Activated CD8-positive, alpha-beta memory T cell treated with anti-CD3 and anti-CD28 coated beads, Interleukin-2, amount 10 ng/mL, durations not matched to agents 7 days and 5 days (primary cell): ENCODE results near the gene CSK. TPM values are rescaled to one million over a fixed set of nuclear protein-coding genes. Genes with fewer than 3 reads are reported as not detected.

Experiments
- ATAC-seq: fragments of 150-1000 bp; cut with Tn5 transposase; one replicate; pipeline ENCODE4 v1.10.0; 2021; ENCODE audit warnings: moderate library complexity
- CTCF ChIA-PET: fragments of 350-600 bp; sonication (Branson Sonifier 250); formaldehyde crosslinking; loops from one replicate; lab custom pipeline; 2021; ENCODE audit warnings: antibody characterized with exemption; lab: Charles Lee
- DNase-seq: peaks from one replicate; pipeline ENCODE4 v3.0.0-alpha.2; 2020
- H3K27ac Mint-ChIP-seq: one replicate; pipeline ENCODE4 v1.8.0; 2021; ENCODE audit warnings: mild to moderate bottlenecking, mixed read lengths
- H3K27me3 Mint-ChIP-seq: one replicate; pipeline ENCODE4 v1.8.0; 2021; ENCODE audit warnings: mixed read lengths
- H3K36me3 Mint-ChIP-seq: one replicate; pipeline ENCODE4 v1.8.0; 2021; ENCODE audit warnings: mild to moderate bottlenecking, mixed read lengths
- H3K4me1 Mint-ChIP-seq: one replicate; pipeline ENCODE4 v1.8.0; 2021; ENCODE audit warnings: mixed read lengths
- H3K4me3 Mint-ChIP-seq: one replicate; pipeline ENCODE4 v1.8.0; 2021; ENCODE audit warnings: mild to moderate bottlenecking, moderate library complexity, mixed read lengths
- H3K9me3 Mint-ChIP-seq: one replicate; pipeline ENCODE4 v1.8.0; 2022; ENCODE audit warnings: low read depth, mixed read lengths
- total RNA-seq, 2 experiments: library from RNA; stranded (reverse); gene quantifications; one replicate each; pipeline ENCODE4 v1.2.3, GENCODE V29; 2021

Gene CSK
- total RNA-seq, 2 experiments from 2014 or later = 349 to 369 TPM

DNA sequence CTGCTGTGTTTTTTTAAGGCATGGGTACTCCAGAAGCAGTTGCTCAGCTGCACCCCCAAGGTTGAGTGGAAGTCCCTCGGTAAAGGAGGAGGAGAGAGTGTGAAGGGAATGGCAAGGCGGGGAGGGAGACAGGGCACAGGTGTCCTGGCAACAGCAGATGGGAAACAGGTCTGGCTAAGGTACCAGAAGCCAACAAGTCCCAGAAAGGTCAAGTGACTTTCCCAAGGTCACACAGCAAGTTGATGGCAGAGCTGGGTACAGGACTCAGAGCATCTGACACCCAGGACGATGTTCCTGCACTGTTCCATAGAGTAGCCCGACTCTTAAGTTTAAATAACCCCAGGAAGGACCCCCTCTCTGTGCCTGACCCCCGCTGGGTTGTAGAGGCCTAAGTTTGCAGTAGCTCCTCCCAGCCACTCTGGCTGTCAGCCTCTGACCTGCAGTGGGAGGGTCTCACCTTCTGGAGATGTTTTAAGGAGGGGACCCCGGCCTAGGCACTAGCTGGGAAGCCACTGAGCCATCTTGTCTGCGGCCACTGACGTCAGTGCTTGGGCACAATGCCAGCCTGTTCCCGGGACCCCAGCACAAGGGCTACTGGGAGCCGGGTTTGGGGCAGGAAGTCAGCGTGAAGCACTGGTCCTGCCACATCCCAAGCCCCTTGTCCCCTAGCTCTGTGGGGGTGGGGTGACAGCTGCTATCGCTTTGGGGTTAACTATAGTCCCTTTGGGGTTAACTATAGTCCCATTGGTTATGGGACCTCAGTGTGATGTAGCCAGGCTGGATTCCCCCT is 10.5 kb downstream of the CSK start:
- H3K9me3 Mint-ChIP-seq = no peaks in the 10 kb centered on the region
- H3K4me3 Mint-ChIP-seq = peak overlapping the region; percentile 79
- DNase-seq = no peak
- peak overlapping the region; percentile 79 for H3K27ac Mint-ChIP-seq
- CTCF ChIA-PET = interaction anchor here (1.2 to 25.9 kb wide), 15 partner anchors 3 to 160 kb away, joined by 3 to 1355 read pairs (median 6); partner anchors contain the start of genes CSK, FAM219B and ULK3
- H3K4me1 Mint-ChIP-seq = peaks cover 88% of the 10 kb centered on the region
- H3K27me3 Mint-ChIP-seq = no peaks in the 10 kb centered on the region
- peaks cover 46% of the 10 kb centered on the region for H3K36me3 Mint-ChIP-seq
- no peak for ATAC-seq

DNA sequence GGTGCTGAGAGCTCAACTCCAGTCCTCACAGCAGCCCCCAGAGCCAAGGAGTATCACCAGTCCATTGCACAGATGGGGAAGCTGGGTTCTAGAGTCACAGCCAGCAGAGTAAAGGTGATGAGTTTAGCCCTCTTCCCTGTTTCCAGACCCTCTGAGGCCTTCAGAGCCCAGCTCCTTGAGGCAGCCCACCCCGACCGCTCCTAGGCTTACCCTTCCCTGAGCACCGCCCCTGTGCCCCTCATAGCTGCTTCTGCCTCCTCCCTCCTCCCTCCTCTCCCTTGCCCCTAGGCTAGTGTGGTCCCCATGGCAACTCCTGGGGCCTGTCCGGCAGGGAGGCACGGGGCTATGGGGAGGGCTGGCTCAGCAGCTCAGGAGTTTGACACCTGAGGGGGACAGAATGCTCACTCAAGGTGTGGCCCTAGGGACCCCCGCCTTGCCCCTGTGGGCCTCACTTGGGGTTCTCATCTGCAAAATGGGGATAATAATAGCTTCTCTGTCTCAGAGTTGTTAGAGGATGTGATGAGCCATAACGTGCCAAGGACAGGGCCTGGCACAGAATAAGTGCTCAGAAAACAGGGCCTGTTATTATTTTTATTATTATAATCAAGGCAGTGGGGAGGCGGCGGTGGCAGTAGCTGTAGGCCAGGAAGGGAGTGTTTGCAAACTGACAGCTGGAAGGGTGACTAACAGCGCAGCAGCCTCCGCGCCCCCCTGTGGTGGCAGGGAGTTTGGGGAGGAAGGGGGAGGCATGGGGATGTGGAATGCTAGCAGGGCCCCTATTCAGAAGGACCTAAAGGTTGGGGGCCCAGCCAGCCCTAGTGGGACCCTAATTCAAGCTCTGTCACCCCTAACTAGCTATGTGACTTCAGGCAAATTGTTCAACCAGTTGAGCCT is 11.5 kb downstream of the CSK start:
- peak; percentile 27 for ATAC-seq
- Mint-ChIP-seq H3K4me1 (peaks cover 88% of the 10 kb centered on the region), H3K27me3 (no peaks in the 10 kb centered on the region), H3K4me3 (peak overlapping the region; percentile 43), H3K36me3 (peaks cover 38% of the 10 kb centered on the region), H3K27ac (peak overlapping the region; percentile 79), H3K9me3 (no peaks in the 10 kb centered on the region)
- CTCF ChIA-PET = interaction anchor here (1.1 to 25.9 kb wide), 20 partner anchors 12 to 161 kb away, joined by 3 to 1355 read pairs (median 5); partner anchors contain the start of genes CSK, FAM219B, SCAMP2 and ULK3
- DNase-seq = peak; percentile 80

DNA sequence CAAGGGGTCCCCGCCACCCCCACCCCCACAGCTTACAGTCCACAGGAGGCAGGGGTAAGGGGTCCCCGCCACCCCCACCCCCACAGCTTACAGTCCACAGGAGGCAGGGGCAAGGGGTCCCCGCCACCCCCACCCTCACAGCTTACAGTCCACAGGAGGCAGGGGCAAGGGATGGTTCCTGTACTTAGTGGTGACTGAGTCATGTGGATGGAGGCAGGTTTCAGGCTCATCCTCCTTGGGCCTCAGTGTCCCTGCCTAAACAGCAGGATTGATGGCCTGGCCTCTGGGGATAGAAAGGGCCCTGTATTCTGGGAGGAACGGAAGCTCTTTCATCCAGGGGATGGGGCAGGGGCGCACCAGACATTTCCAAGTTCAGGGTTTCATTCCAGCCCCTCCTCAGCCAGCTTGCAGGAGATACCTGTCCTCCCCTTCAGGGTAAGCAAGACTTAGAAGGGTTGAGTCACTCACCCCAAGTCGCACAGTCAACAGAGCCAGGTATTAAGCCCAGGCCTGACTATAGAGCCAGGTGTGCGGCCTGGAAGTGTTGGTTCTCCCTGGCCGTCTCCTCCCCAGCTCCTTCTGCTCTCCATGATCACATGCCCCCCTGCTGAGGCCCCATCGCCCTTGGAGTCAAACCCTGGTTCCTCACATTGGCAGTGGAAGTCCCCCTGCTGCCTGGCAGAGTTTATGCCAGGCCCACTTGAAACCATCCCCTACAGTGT is 12.5 kb downstream of the CSK start:
- Mint-ChIP-seq H3K4me1 (peaks cover 90% of the 10 kb centered on the region), H3K27me3 (no peaks in the 10 kb centered on the region), H3K4me3 (no peak overlapping the region), H3K9me3 (no peaks in the 10 kb centered on the region), H3K27ac (peak overlapping the region; percentile 84), H3K36me3 (peaks cover 42% of the 10 kb centered on the region)
- no peak for ATAC-seq
- CTCF ChIA-PET = interaction anchor here (1.1 to 25.9 kb wide), 16 partner anchors 13 to 162 kb away, joined by 3 to 1355 read pairs (median 5); partner anchors contain the start of genes CSK and SCAMP2
- no peak for DNase-seq

DNA sequence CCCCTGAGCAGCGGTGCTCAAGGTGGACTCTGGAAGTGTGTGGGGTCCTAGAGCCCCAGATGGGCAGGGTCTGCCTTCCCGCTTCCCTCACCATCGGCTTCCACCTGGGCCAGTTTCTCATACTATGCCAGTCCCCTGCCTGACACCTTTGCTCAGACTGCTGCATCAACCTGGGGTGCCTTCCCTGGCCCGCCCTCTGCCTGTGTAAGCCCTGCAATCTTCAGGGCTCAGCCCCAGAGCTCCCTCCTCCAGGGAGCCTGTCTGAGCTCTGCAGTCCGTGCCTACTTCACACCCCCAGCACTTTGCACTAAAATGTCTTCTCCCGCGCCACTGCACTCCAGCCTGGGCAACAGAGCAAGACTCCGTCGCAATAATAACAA is 13.1 kb downstream of the CSK start:
- ATAC-seq = no peak
- Mint-ChIP-seq H3K4me1 (peaks cover 90% of the 10 kb centered on the region), H3K27me3 (no peaks in the 10 kb centered on the region), H3K9me3 (no peaks in the 10 kb centered on the region), H3K4me3 (no peak overlapping the region), H3K27ac (peak overlapping the region; percentile 84), H3K36me3 (peaks cover 42% of the 10 kb centered on the region)
- CTCF ChIA-PET = interaction anchor here (1.9 to 25.9 kb wide), 3 partner anchors 12 to 46 kb away, joined by 4 to 1355 read pairs (median 10); partner anchors contain the start of gene CSK
- DNase-seq = no peak

DNA sequence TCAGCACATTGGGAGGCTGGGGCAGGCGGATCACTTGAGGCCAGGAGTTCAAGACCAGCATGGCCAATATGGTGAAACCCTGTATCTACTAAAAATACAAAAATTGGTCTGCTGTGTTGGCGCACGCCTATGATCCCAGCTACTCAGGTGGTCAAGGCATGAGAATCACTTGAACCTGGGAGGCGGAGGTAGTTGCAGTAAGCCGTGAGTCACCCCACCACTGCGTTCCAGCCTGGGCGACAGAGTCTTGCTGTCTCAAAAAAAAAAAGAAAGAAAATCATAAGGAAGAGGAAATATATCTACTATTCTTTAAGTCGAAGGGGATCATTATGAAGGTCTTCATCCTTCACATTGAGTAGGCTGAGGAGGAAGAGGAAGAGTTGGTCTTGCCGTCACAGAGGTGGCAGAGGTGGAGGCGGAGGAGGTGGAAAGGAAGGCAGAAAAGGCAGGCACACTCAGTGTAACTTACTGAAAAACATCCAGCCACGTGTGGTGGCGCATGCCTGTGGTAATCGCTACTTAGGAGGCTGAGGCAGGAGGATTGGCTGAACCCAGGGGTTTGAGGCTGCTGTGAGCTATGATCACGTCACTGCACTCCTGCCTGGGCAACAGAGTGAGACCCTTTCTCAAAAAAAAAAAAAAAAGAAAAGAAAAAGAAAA is 14.2 kb downstream of the CSK start:
- peak overlapping the region; percentile 80 for H3K27ac Mint-ChIP-seq
- no peak for ATAC-seq
- DNase-seq = no peak
- no peaks in the 10 kb centered on the region for H3K27me3 Mint-ChIP-seq
- H3K4me1 Mint-ChIP-seq = peaks cover 83% of the 10 kb centered on the region
- CTCF ChIA-PET = interaction anchor here (1.3 to 25.9 kb wide), 3 partner anchors 16 to 106 kb away, joined by 3 to 1355 read pairs (median 4); partner anchors contain the start of gene CSK
- peaks cover 41% of the 10 kb centered on the region for H3K36me3 Mint-ChIP-seq
- H3K9me3 Mint-ChIP-seq = no peaks in the 10 kb centered on the region
- peak overlapping the region; percentile 13 for H3K4me3 Mint-ChIP-seq

DNA sequence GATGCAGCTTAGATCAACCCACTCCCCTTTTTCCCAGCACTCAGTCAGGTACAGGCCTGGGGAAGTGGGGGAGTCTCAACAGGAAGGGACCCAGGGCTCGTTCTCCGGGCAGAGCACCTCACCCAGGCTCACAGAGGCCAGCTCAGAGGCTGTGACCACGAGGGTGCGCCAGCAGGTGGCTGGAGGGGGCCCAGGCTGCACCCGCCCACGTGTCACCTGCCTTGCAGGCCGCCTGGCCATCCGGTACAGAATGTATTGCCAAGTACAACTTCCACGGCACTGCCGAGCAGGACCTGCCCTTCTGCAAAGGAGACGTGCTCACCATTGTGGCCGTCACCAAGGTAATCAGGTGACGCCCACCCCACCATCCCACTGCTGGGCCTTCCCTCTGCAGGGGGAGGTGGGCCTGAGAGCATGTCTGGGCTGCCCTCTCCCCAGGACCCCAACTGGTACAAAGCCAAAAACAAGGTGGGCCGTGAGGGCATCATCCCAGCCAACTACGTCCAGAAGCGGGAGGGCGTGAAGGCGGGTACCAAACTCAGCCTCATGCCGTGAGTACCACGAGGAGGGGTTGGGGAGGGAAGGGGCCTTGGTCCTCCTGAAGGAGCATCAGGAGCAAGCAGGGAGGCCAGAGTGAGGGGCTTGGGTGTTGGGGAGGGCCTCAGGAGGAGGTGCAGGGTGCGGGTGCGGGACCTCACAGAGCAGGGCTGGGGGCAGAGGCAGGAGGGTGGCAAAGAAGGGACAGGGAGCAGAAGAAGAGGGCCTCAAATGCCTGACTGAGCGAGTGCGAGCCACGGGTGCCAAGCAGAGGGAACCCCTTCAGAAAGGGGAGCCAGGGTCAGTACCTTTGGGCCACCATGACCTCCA is 16.7 kb downstream of the CSK start:
- Mint-ChIP-seq H3K4me1 (peaks cover 58% of the 10 kb centered on the region), H3K36me3 (peaks cover 47% of the 10 kb centered on the region), H3K4me3 (no peak overlapping the region), H3K27ac (peak overlapping the region; percentile 74), H3K9me3 (no peaks in the 10 kb centered on the region), H3K27me3 (no peaks in the 10 kb centered on the region)
- ATAC-seq (no peak), DNase-seq (no peak)
- CTCF ChIA-PET = interaction anchor here (0.8 to 25.9 kb wide), 14 partner anchors 17 to 167 kb away, joined by 3 to 1355 read pairs (median 4); partner anchors contain the start of genes CSK, CYP1A1 and FAM219B

DNA sequence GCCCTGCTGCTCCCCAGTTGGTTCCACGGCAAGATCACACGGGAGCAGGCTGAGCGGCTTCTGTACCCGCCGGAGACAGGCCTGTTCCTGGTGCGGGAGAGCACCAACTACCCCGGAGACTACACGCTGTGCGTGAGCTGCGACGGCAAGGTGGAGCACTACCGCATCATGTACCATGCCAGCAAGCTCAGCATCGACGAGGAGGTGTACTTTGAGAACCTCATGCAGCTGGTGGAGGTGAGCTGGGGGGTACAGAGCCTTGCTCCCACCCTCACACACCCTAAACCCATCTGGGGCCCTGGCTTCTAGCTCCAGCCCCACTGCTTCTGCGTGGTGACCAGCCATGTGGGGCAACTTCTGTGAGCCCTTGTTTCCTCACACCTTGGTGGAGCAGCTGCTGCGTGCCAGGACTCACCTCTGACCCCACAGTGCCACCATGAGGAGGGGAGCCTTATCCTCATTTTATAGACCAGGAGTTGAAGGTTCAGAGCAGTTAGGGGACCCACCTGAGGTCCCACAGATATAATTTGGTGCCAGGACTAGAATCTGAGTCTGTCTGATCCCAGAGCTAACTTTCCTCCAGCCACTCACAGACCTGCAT is 17.5 kb downstream of the CSK start:
- DNase-seq = peak; percentile 62
- Mint-ChIP-seq H3K9me3 (no peaks in the 10 kb centered on the region), H3K4me3 (no peak overlapping the region), H3K4me1 (peaks cover 58% of the 10 kb centered on the region), H3K27me3 (no peaks in the 10 kb centered on the region), H3K36me3 (peaks cover 52% of the 10 kb centered on the region), H3K27ac (peak overlapping the region; percentile 74)
- peak; percentile 8 for ATAC-seq
- CTCF ChIA-PET = interaction anchor here (0.8 to 25.9 kb wide), 24 partner anchors 9 to 404 kb away, joined by 3 to 1355 read pairs (median 3); partner anchors contain the start of genes CPLX3, CSK, CYP1A1 and FAM219B

DNA sequence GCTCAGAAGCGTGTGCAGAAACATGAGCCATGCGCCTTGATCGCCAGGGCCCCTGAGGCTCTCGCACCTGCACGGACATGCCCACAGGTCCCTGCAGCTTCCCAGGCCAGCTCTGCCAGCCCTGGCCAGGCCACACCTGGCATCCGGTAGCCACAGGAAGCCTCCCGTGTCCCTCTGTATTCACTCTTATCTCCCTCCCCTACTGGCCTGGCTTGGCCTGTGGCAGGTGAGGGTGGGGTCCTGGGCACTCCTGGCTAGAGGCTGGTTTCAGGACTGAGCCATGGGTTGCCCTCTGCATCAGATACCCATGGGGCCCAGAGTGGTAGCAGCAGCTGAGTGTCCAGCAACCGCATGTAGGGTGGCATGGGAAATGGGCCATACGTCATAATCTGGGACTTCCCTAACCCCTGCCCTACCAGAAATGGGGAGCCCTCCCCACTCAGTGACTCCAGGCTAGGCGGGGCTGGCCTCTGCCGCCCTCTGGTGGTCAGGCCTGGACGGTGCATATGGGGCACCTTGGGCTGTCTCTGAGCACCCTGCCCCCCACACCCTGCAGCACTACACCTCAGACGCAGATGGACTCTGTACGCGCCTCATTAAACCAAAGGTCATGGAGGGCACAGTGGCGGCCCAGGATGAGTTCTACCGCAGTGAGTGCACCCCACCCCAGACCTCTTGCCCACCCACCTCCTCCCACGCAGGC is 18.1 kb downstream of the CSK start:
- CTCF ChIA-PET = interaction anchor here (0.8 to 25.9 kb wide), 23 partner anchors 8 to 404 kb away, joined by 3 to 1355 read pairs (median 3); partner anchors contain the start of genes CPLX3, CSK, CYP1A1 and FAM219B
- Mint-ChIP-seq H3K27ac (peak overlapping the region; percentile 74), H3K9me3 (no peaks in the 10 kb centered on the region), H3K27me3 (no peaks in the 10 kb centered on the region), H3K4me1 (peaks cover 54% of the 10 kb centered on the region), H3K4me3 (no peak overlapping the region), H3K36me3 (peaks cover 53% of the 10 kb centered on the region)
- ATAC-seq (peak; percentile 91), DNase-seq (peak; percentile 90)

DNA sequence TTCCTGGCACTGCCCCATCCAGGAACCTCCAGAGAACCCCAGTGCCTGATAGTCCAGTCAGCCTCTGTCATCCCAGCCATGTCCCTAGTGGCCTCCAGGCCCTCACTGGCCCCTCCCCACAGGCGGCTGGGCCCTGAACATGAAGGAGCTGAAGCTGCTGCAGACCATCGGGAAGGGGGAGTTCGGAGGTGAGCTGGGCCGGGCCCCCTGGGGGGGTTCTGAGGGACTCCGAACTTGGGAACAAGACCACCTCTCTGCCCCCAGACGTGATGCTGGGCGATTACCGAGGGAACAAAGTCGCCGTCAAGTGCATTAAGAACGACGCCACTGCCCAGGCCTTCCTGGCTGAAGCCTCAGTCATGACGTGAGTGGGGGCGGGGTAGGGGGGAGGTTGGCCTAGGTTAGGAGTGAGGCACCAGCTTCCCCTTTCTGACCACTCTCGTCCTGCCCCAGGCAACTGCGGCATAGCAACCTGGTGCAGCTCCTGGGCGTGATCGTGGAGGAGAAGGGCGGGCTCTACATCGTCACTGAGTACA is 18.7 kb downstream of the CSK start:
- Mint-ChIP-seq H3K36me3 (peaks cover 51% of the 10 kb centered on the region), H3K4me1 (peaks cover 49% of the 10 kb centered on the region), H3K27ac (peak overlapping the region; percentile 74), H3K4me3 (no peak overlapping the region), H3K9me3 (no peaks in the 10 kb centered on the region), H3K27me3 (no peaks in the 10 kb centered on the region)
- ATAC-seq (no peak), DNase-seq (no peak)
- CTCF ChIA-PET = interaction anchor here (1.5 to 25.9 kb wide), 3 partner anchors 10 to 150 kb away, joined by 5 to 1355 read pairs (median 6); partner anchors contain the start of gene CSK

DNA sequence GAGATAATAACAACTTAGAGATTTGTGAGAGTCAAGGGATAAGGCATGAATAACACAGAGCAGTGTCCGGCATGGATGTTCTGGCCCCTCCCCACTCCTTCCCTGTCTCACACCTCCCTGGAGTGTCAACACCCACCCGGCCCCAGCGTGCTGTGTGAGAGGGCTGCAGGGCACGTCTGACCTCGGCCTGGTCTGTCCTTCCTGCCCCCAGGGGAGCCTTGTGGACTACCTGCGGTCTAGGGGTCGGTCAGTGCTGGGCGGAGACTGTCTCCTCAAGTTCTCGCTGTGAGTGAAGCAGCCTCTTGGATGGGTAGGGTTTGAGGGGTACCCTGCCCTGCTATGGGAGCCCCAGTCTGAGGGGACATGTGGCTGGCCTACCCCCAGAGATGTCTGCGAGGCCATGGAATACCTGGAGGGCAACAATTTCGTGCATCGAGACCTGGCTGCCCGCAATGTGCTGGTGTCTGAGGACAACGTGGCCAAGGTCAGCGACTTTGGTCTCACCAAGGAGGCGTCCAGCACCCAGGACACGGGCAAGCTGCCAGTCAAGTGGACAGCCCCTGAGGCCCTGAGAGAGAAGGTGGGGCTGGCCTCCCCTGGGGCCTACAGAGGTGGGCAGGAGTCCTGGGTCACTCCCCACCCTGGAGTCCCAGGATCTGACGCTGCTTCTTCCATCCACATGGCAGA is 19.6 kb downstream of the CSK start:
- ATAC-seq (no peak), DNase-seq (no peak)
- H3K4me1 Mint-ChIP-seq = peaks cover 45% of the 10 kb centered on the region
- no peak overlapping the region for H3K27ac Mint-ChIP-seq
- peaks cover 47% of the 10 kb centered on the region for H3K36me3 Mint-ChIP-seq
- CTCF ChIA-PET = interaction anchor here (1.0 to 25.9 kb wide), 2 partner anchors 22 to 167 kb away, joined by 3 to 1355 read pairs; partner anchors contain the start of gene CSK
- H3K9me3 Mint-ChIP-seq = no peaks in the 10 kb centered on the region
- H3K4me3 Mint-ChIP-seq = no peak overlapping the region
- H3K27me3 Mint-ChIP-seq = no peaks in the 10 kb centered on the region
